ENCODE measurements around the gene SFTPB.
A peak's percentile ranks its signal among the peaks of the same experiment; 100 is the strongest.
"Not testable (repeated sequence)": the region's sequence is repeated elsewhere in the genome, so short reads cannot be mapped to it uniquely, and the experiment has no call there.

Gene SFTPB

GRCh38 chr2:85678794-85679672, 11.0 kb upstream of the SFTPB start:
- H3K4me3 ChIP-seq = no peak overlapping the region
- H3K27me3 ChIP-seq = no peaks in the 10 kb centered on the region
- H3K9me3 ChIP-seq = no peaks in the 10 kb centered on the region
- H4K20me1 ChIP-seq = no peaks in the 10 kb centered on the region
- no peak overlapping the region for H3K9ac ChIP-seq
- no peaks in the 10 kb centered on the region for H3K36me3 ChIP-seq
- no peak overlapping the region for H3K4me2 ChIP-seq
- no peak overlapping the region for H3K27ac ChIP-seq
- TF ChIP-seq Cebpa-rat (IDR thresholded peaks at IDR 0.05) = no peak
- peaks cover 6% of the 10 kb centered on the region; the same call in 1 of the 2 replicates for H3K4me1 ChIP-seq

DNA sequence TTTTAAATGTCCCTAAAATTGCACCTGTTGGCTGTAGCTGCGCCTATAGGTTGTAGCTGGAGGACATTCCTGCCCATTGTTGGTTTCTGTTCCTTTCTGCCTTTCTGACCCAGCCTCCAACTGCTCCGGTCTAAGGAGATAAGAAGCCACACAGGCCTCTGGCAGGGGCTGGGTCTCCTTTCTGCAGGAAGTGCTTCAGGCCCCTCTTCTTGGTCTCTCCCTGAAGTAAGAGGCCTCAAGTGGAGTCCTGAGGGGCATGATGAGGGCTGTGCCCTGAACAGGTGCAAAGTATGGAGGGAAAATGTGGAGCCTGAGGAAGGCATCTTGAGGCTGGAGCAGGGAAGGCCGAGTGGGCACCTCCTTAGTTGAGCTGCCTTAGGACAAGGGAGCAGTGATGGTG, 10.4 kb upstream of the SFTPB start:
- H3K9ac ChIP-seq = no peak overlapping the region
- H4K20me1 ChIP-seq = no peaks in the 10 kb centered on the region
- no peaks in the 10 kb centered on the region for H3K36me3 ChIP-seq
- H3K27ac ChIP-seq = no peak overlapping the region
- peaks cover 6% of the 10 kb centered on the region; the same call in 1 of the 2 replicates for H3K4me1 ChIP-seq
- no peak for TF ChIP-seq Cebpa-rat (IDR thresholded peaks at IDR 0.05)
- H3K9me3 ChIP-seq = no peaks in the 10 kb centered on the region
- H3K4me3 ChIP-seq = no peak overlapping the region
- H3K27me3 ChIP-seq = no peaks in the 10 kb centered on the region
- H3K4me2 ChIP-seq = no peak overlapping the region

DNA sequence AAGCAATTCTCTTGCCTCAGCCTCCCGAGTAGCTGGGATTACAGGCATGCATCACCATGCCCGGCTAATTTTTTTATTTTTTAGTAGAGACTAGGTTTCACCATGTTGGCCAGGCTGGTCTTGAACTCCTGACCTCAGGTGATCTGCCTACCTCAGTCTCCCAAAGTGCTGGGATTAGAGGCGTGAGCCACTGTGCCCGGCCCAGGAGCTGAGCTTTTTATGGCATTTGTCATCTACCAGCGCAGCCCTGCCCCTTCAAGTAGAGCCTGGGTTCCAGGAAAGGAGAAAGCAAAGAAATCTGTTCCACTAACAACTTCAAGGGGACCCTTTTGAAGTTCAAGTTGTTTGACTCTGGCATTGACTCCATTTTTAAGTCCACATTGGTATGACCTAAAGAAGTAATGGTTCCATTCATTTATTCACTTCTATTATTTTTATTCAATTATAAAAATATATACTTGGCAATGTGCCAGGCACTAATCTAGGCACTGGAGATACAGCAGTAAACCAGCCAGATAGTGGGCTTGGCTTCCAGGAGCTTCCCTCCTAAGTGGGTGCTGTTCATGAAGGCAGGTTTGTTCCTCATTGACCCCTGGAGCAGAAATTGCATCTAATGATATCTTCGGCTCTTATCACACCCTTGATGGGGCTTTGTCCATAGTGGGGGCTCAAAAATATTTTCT, 8.0 kb upstream of the SFTPB start:
- no peaks in the 10 kb centered on the region for H3K36me3 ChIP-seq
- H3K27me3 ChIP-seq = no peaks in the 10 kb centered on the region
- H3K9ac ChIP-seq = no peak overlapping the region
- no peak for TF ChIP-seq Cebpa-rat (IDR thresholded peaks at IDR 0.05)
- no peaks in the 10 kb centered on the region for H4K20me1 ChIP-seq
- H3K4me1 ChIP-seq = peaks cover 6% of the 10 kb centered on the region; the same call in 1 of the 2 replicates
- no peak overlapping the region for H3K4me2 ChIP-seq
- no peak overlapping the region for H3K27ac ChIP-seq
- H3K9me3 ChIP-seq = no peaks in the 10 kb centered on the region
- no peak overlapping the region for H3K4me3 ChIP-seq

DNA sequence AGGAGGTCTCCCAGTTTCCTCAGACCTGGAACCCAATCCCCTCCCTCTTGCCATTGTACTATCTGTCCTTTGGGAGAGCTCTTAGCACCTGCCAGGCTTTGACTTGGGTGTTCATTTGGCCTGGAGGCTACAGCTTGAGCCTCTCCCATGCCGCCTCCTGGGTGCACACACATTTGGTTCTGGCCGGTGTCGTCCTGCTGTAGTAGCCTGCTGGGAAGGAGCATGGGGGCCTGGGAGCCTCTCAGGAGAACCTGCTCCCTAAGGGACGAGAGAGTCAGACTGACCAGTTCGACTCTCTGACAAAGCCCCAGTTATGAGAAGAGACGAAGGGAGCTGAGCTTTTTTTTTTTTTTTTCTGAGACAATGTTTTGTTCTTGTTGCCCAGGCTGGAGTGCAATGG, 7.4 kb upstream of the SFTPB start:
- H3K4me3 ChIP-seq = no peak overlapping the region
- H3K4me2 ChIP-seq = no peak overlapping the region
- H4K20me1 ChIP-seq = no peaks in the 10 kb centered on the region
- no peak overlapping the region for H3K27ac ChIP-seq
- TF ChIP-seq Cebpa-rat (IDR thresholded peaks at IDR 0.05) = no peak
- no peaks in the 10 kb centered on the region for H3K27me3 ChIP-seq
- no peaks in the 10 kb centered on the region for H3K9me3 ChIP-seq
- no peak overlapping the region for H3K9ac ChIP-seq
- no peaks in the 10 kb centered on the region for H3K36me3 ChIP-seq
- peaks cover 6% of the 10 kb centered on the region; the same call in 1 of the 2 replicates for H3K4me1 ChIP-seq

GRCh38 chr2:85674417-85674816, 6.4 kb upstream of the SFTPB start:
- H3K9me3 ChIP-seq = no peaks in the 10 kb centered on the region
- peaks cover 6% of the 10 kb centered on the region; the same call in 1 of the 2 replicates for H3K4me1 ChIP-seq
- no peak overlapping the region for H3K9ac ChIP-seq
- H3K27ac ChIP-seq = no peak overlapping the region
- TF ChIP-seq Cebpa-rat (IDR thresholded peaks at IDR 0.05) = no peak
- no peaks in the 10 kb centered on the region for H4K20me1 ChIP-seq
- no peak overlapping the region for H3K4me3 ChIP-seq
- H3K4me2 ChIP-seq = no peak overlapping the region
- H3K36me3 ChIP-seq = no peaks in the 10 kb centered on the region
- H3K27me3 ChIP-seq = no peaks in the 10 kb centered on the region

DNA sequence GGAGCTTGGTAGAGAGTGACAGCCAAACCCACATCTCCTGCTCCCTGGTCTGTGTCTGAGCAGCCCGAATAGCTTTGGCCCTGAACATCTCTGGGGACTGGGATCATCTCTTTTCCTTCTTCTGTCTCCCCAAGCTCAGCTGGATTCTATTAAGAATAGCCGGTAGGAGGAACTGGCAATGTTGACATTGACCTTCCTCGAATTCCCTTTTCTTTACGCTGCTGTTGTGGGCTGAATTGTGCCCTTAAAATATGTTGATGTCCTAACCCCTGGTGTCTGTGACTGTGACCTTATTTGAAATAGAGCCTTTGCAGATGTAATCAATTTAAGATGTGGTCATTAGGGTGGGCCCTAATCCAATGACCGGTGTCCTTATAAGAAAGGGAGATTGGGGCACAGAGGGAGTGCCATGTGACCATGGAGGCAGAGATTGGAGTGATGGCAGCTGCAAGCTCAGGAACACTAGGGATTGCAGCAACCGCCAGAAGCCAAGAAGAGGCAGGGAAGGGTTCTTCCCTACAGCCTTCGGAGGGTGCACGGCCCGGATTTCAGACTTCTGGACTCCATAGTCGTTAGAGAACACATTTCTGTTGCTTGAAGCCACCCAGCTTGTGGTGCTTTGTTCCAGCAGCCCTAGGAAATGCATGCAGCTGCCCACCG, 5.8 kb upstream of the SFTPB start:
- Histone ChIP-seq H4K20me1 (no peaks in the 10 kb centered on the region), H3K27ac (no peak overlapping the region), H3K4me2 (no peak overlapping the region), H3K4me3 (no peak overlapping the region), H3K9me3 (no peaks in the 10 kb centered on the region), H3K36me3 (no peaks in the 10 kb centered on the region), H3K27me3 (no peaks in the 10 kb centered on the region), H3K4me1 (peaks cover 7% of the 10 kb centered on the region), H3K9ac (no peak overlapping the region)
- TF ChIP-seq Cebpa-rat (IDR thresholded peaks at IDR 0.05) = no peak

DNA sequence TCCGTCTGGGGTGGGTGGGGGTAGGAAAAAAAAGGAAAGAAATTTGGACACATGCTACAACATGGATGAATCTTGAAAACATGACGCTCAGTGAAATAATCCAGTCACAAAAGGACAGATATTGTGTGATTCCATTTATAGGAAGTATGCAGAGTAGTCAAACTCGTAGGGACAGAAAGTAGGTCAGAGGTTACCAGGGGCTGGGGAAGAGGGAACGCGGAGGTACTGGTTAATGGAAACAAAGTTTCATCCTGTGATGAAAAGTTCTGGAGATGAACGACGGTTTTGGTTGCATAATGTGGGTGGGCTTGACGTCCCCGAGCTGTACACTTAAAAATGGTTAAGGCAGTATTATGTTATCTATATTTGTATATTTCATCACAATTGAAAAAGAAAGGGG, 4.5 kb upstream of the SFTPB start:
- Histone ChIP-seq H3K36me3 (no peaks in the 10 kb centered on the region), H3K4me2 (no peak overlapping the region), H3K27ac (no peak overlapping the region), H3K27me3 (no peaks in the 10 kb centered on the region), H3K9me3 (no peaks in the 10 kb centered on the region), H3K4me3 (no peak overlapping the region), H4K20me1 (no peaks in the 10 kb centered on the region), H3K4me1 (peaks cover 17% of the 10 kb centered on the region), H3K9ac (no peak overlapping the region)
- TF ChIP-seq Cebpa-rat (IDR thresholded peaks at IDR 0.05) = no peak

GRCh38 chr2:85670416-85670815, 2.4 kb upstream of the SFTPB start:
- H3K9ac ChIP-seq, H3K27ac ChIP-seq, H3K36me3 ChIP-seq, H3K4me2 ChIP-seq, H4K20me1 ChIP-seq, H3K4me3 ChIP-seq, H3K9me3 ChIP-seq, H3K27me3 ChIP-seq: not testable (repeated sequence)
- peaks cover 11% of the 10 kb centered on the region for H3K4me1 ChIP-seq

- Histone ChIP-seq H4K20me1 (no peaks in the 10 kb centered on the region), H3K9me3 (no peaks in the 10 kb centered on the region), H3K4me2 (no peak overlapping the region), H3K9ac (no peak overlapping the region), H3K4me1 (peaks cover 11% of the 10 kb centered on the region), H3K27ac (no peak overlapping the region), H3K4me3 (no peak overlapping the region), H3K36me3 (no peaks in the 10 kb centered on the region), H3K27me3 (no peaks in the 10 kb centered on the region)
- no peak for TF ChIP-seq Cebpa-rat (IDR thresholded peaks at IDR 0.05)
Measured at GRCh38 chr2:85669549-85669948, 1.6 kb upstream of the SFTPB start.

GRCh38 chr2:85668857-85669142, 801 bp upstream of the SFTPB start:
- H3K4me1 ChIP-seq = peaks cover 11% of the 10 kb centered on the region
- H3K4me3 ChIP-seq = no peak overlapping the region
- no peaks in the 10 kb centered on the region for H4K20me1 ChIP-seq
- no peaks in the 10 kb centered on the region for H3K36me3 ChIP-seq
- H3K27ac ChIP-seq = no peak overlapping the region
- H3K4me2 ChIP-seq = peak overlapping the region; percentile 38
- H3K27me3 ChIP-seq = no peaks in the 10 kb centered on the region
- 0 out of 2 replicates have a peak overlapping the region, but pooled peaks have one; percentile 5 for H3K9ac ChIP-seq
- TF ChIP-seq Cebpa-rat (IDR thresholded peaks at IDR 0.05) = no peak
- no peaks in the 10 kb centered on the region for H3K9me3 ChIP-seq
